Aorta (tissue), 5 donors: ENCODE results near the gene SNTB2. TPM values are rescaled to one million over a fixed set of nuclear protein-coding genes. Genes with fewer than 3 reads are reported as not detected.

Experiments used
- ATAC-seq: fragments of 200-7000 bp; cut with Tn5 transposase; one replicate; pipeline ENCODE4 v1.9.1; 2022; ENCODE audit warnings: moderate library complexity; ENCODE audit not compliant: low FRiP score
- DNase-seq, 2 donors: peaks; one replicate each; pipeline ENCODE4 v3.0.0-alpha.2; 2020
- H3K27ac ChIP-seq, 2 donors: one replicate each; pipeline ENCODE4 v1.5.1; 2013; ENCODE audit warnings: low read length in 2 of 2, mild to moderate bottlenecking in 2 of 2, moderate library complexity in 2 of 2, control low read depth in 1 of 2, inconsistent platforms in 1 of 2, low read depth in 1 of 2
- H3K27me3 ChIP-seq, 2 donors: one replicate each; pipeline ENCODE4 v1.6.1; 2013; ENCODE audit warnings: control low read depth in 1 of 2, low read length in 1 of 2, mild to moderate bottlenecking in 1 of 2, moderate library complexity in 1 of 2; ENCODE audit not compliant: insufficient read depth in 2 of 2, control insufficient read depth in 1 of 2
- H3K36me3 ChIP-seq, 2 donors: one replicate each; pipeline ENCODE4 v1.6.1; 2013; ENCODE audit warnings: control low read depth in 1 of 2, low read length in 1 of 2, mild to moderate bottlenecking in 1 of 2; ENCODE audit not compliant: insufficient read depth in 2 of 2, control insufficient read depth in 1 of 2
- H3K4me1 ChIP-seq, 2 donors: one replicate each; pipeline ENCODE4 v1.6.1; 2013; ENCODE audit warnings: low read length in 2 of 2, control low read depth in 1 of 2, mild to moderate bottlenecking in 1 of 2, moderate library complexity in 1 of 2; ENCODE audit not compliant: insufficient read depth in 2 of 2, control insufficient read depth in 1 of 2
- H3K4me3 ChIP-seq, 2 donors: one replicate each; pipeline ENCODE4 v1.5.1; 2013; ENCODE audit warnings: low read length in 2 of 2, control low read depth in 1 of 2, mild to moderate bottlenecking in 1 of 2
- H3K9me3 ChIP-seq: one replicate; pipeline ENCODE4 v1.6.1; 2013; ENCODE audit warnings: mild to moderate bottlenecking, low read length; ENCODE audit not compliant: control insufficient read depth
- WGBS, 2 donors: extraction: QIAGEN DNeasy Blood & Tissue Kit; methylation state at CpG; one replicate each; pipeline ENCODE4 v1.1.7; 2013; 5-methylcytosine and 5-hydroxymethylcytosine counted together
- intact Hi-C, 2 donors: fragments of 100-400 bp; cut with DNase I; formaldehyde crosslinking; loops; one replicate each; pipeline versions ENCODE4 v1.14.2 to v1.15.0; 2022
- polyA plus RNA-seq, 2 donors: library from polyadenylated mRNA; stranded (reverse); fragments of 200-250 nt; gene quantifications; one replicate each; pipeline ENCODE4 v1.2.3, GENCODE V29; 2013
- total RNA-seq, 2 donors: library from RNA; stranded (reverse); fragmentation: NEBNext Ultra II Directional; extraction: Animal tissue kit (Norgen Biotek cat#: 25700); gene quantifications; one replicate each; pipeline ENCODE4 v1.2.1, GENCODE V29; 2021
- donor health status: healthy with polysubstance abuse.
- donor health status: Bipolar disorder and iron deficiency.
- donor health status: DM: no; HTN: no; CAD: no.
- donor health status: DM: no; HTN: no; CAD: no.
- donor health status: DM: yes; HTN: yes; CAD: no.

SNTB2 gene
- total and polyA plus RNA-seq, 4 donors = 6.1 to 67.1 (median 28.8) TPM

DNA sequence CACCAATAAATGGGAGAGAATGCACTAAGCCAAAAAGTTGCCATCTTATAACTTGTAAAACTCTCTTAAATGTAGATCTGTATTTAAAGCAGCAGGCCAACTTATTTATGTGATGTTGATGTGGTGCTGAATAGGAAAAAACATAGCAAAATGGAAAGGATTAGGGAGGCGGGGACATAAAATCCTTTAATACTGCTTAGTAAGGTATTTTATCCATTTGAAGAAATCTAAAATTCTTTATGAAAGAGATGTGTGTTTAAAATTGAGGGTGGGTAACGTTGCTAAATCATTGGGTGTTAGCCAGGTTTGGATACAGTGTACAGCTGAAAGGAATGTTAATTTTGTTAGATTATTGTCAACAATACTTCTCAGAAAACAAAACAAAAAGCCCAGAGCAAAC, 14.3 kb downstream of the SNTB2 start:
- H3K27me3 ChIP-seq = no peaks in the 10 kb centered on the region
- intact Hi-C loops = no loop called here
- DNase-seq (no peak), ATAC-seq (no peak)
- no peaks in the 10 kb centered on the region for H3K36me3 ChIP-seq
- no peak overlapping the region for H3K27ac ChIP-seq
- H3K4me1 ChIP-seq = no peaks in the 10 kb centered on the region
- H3K9me3 ChIP-seq = no peaks in the 10 kb centered on the region
- 53% methylated on average over 2 of the region's 2 CpGs for WGBS, 2 donors
- H3K4me3 ChIP-seq = no peak overlapping the region

DNA sequence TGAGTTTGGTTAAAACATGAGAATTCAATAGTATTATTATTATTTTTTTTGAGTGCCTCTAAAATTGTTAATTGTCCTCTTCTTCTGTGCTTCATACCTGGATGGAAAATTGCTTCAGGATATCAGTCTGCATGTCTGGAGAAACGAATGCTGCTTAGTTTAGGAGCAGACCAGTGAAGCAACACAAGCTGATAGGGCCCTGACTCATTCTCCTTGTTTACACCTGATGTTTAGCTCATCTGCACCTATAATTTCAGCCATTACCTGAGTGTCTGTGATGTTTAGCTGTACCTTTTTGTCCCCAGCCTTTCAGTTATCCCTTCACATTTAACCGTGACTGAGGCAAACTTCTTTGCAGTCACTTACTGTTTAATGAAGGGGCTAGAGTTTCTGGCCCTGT, 14.8 kb downstream of the SNTB2 start:
- no peaks in the 10 kb centered on the region for H3K27me3 ChIP-seq
- intact Hi-C loops = no loop called here
- H3K36me3 ChIP-seq = no peaks in the 10 kb centered on the region
- no peak overlapping the region for H3K4me3 ChIP-seq
- no peaks in the 10 kb centered on the region for H3K4me1 ChIP-seq
- ATAC-seq (no peak), DNase-seq (no peak)
- WGBS, 2 donors = 20 to 33% methylated on average over 2 of the region's 2 CpGs
- no peak overlapping the region for H3K27ac ChIP-seq
- H3K9me3 ChIP-seq = no peaks in the 10 kb centered on the region

DNA sequence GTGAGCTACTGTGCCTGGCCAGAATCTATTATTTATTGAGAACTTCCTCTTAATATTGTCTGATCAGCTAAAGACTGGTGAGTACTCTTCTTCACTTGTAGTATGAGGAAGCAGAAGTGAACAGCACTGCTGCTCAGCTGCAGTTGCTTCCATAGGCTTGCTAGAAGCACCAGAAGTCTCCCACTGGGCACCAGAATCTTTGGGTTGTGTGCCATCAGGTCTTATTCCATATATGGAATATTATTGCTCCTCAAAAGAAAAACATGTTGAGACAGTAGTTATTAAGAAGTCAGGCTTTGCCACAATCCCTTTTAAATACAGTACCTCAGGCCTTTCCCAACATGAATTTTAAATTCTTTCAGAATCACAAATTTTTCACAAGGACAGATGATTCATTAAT, 17.2 kb downstream of the SNTB2 start:
- intact Hi-C loops = no loop called here
- H3K36me3 ChIP-seq = no peaks in the 10 kb centered on the region
- H3K4me3 ChIP-seq = no peak overlapping the region

DNA sequence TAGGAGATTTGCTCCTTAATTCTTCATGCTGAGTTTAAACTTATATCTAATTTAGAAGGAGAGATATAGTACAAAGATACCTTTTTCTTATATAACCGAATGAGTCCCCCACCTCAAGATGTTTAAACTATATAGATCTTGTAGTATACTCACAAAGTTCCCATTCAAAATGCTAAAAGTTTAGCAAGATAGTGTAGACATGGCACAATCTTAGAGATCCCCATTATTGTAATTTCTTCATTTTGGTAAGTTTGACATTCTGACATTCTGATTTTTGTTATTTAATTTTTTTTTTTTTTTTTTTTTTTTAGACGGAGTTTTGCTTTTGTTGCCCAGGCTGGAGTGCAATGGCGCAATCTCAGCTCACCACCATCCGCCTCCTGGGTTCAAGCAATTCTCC, 22.8 kb downstream of the SNTB2 start:
- H3K9me3 ChIP-seq = no peaks in the 10 kb centered on the region
- 95 to 97% methylated on average over 3 to 4 of the region's 4 CpGs for WGBS, 2 donors
- H3K27ac ChIP-seq = no peak overlapping the region
- ATAC-seq (no peak), DNase-seq (no peak)
- no peak overlapping the region for H3K4me3 ChIP-seq
- intact Hi-C loops = no loop called here
- H3K27me3 ChIP-seq = no peaks in the 10 kb centered on the region
- peaks cover 0 to 1% of the 10 kb centered on the region in 2 donors for H3K4me1 ChIP-seq
- no peaks in the 10 kb centered on the region for H3K36me3 ChIP-seq

More for the DNA sequence above, 17.2 kb downstream of the SNTB2 start:
- ATAC-seq (no peak), DNase-seq (no peak)
- Histone ChIP-seq H3K4me1 (no peaks in the 10 kb centered on the region), H3K27me3 (no peaks in the 10 kb centered on the region), H3K27ac (no peak overlapping the region), H3K9me3 (no peaks in the 10 kb centered on the region)

DNA sequence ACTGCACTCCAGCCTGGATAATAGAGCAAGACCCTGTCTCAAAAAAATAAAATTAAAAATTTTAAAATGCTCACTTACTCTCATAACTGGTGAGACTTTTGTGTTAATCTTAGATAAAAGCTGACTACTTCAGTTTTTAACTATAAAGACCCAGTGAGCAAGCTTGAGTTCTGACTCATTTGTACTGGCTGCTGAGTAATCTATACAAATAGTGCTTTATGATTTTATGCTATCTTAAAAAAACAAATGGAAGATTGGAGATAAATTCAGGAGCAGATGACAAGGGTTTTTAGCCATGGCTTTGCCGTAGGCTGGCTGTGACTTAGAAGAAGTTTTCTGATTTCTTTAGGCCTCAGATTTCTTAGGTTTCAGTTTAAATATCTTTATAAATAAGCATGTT, 30.5 kb downstream of the SNTB2 start:
- Histone ChIP-seq H3K4me3 (no peak overlapping the region), H3K9me3 (no peaks in the 10 kb centered on the region), H3K27ac (no peak overlapping the region), H3K4me1 (no peaks in the 10 kb centered on the region), H3K36me3 (no peaks in the 10 kb centered on the region), H3K27me3 (no peaks in the 10 kb centered on the region)
- DNase-seq (no peak), ATAC-seq (no peak)
- intact Hi-C loops = no loop called here
- WGBS, 2 donors = 10 to 29% methylated on average over 1 of the region's 1 CpG

DNA sequence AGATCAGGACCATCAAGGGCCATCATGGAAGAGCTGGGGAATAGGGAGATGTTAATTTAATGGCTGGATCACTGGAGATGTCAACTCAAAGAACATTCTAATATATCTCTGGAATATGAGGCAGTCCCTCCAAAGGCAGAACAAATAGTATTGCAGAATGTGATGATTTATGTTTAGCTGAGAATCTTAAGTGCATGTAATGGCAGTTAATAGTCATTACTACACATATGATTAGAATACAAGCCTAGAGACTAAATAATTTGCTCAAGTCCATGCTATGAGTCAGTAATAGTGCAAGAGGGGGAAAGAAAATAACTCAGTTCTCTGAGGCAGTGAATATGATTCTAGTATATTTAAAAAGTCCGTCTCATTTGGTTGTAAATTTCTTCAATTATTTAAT, 32.3 kb downstream of the SNTB2 start:
- Histone ChIP-seq H3K9me3 (no peaks in the 10 kb centered on the region), H3K27ac (no peak overlapping the region), H3K36me3 (no peaks in the 10 kb centered on the region), H3K27me3 (no peaks in the 10 kb centered on the region), H3K4me3 (no peak overlapping the region), H3K4me1 (no peaks in the 10 kb centered on the region)
- intact Hi-C loops = no loop called here
- DNase-seq (no peak), ATAC-seq (no peak)
- 97 to 100% methylated on average over 1 of the region's 1 CpG for whole genome bisulfite sequencing, 2 donors

DNA sequence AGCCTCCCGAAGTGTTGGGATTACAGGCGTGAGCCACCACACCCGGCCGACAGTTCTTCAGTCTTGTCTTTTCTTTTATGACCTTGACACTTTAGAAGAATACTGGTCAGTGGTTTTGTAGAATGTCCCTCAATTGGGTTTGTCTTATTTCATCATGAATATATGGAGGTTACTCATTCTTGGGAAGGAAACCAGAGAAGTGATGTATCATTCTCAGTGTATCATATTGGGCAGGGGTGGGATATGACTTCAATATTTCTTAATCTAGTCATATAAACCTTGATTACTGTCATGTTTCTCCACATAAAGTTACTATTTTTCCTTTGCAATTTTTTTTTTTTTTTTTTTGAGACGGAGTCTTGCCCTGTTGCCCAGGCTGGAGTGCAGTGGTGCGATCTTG, 36.9 kb downstream of the SNTB2 start:
- 97 to 99% methylated on average over 6 of the region's 6 CpGs for WGBS, 2 donors
- intact Hi-C loops = no loop called here
- ATAC-seq = no peak
- Histone ChIP-seq H3K27me3 (no peaks in the 10 kb centered on the region), H3K9me3 (no peaks in the 10 kb centered on the region), H3K4me3 (no peak overlapping the region), H3K27ac (no peak overlapping the region), H3K36me3 (no peaks in the 10 kb centered on the region), H3K4me1 (no peaks in the 10 kb centered on the region)
- no peak for DNase-seq

DNA sequence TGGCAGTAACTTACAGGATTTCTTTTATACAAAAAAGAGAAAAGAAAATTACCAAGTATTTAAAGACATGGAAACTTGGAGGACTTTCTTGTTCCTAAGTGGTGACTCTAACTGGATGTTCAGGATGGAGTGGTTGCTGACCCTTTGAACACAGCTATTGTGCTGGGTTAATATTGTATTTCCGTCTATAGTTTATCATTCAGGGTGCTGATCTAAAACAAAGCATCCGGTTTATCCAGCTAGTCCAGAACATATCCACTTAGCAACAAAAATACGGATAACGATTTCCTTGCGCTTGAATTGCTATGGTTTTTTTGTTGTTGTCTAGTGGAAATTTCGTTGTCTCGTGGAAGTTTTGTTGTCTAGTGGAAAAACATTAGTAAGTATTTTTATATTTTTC, 38.2 kb downstream of the SNTB2 start:
- DNase-seq (no peak), ATAC-seq (no peak)
- H3K4me3 ChIP-seq = no peak overlapping the region
- WGBS, 2 donors = 91 to 93% methylated on average over 7 of the region's 7 CpGs
- H3K4me1 ChIP-seq = no peaks in the 10 kb centered on the region
- intact Hi-C loops = no loop called here
- H3K27me3 ChIP-seq = no peaks in the 10 kb centered on the region
- no peak overlapping the region for H3K27ac ChIP-seq
- no peaks in the 10 kb centered on the region for H3K9me3 ChIP-seq
- H3K36me3 ChIP-seq = no peaks in the 10 kb centered on the region

DNA sequence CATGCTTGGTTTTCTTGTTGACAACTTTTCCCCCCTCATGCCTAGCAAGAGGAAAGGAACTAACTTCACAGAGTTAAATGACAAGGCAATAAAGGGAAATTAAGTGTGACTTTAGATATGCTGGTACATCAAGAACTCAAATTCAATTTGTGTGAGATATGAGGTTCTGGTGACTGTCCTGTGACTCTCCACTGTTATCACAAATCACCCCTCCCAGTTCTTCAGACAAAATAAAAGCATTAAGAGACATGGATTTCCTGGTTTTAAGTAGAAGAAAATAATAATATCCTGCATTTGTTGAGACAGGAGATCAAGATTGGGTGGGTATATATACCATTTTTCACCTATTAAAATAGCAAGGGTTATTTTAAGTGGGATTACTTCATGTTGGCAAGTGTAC, 46.2 kb downstream of the SNTB2 start:
- no peak overlapping the region for H3K27ac ChIP-seq
- ATAC-seq (no peak), DNase-seq (no peak)
- no peaks in the 10 kb centered on the region for H3K9me3 ChIP-seq
- H3K36me3 ChIP-seq = no peaks in the 10 kb centered on the region
- intact Hi-C loops = no loop called here
- peaks cover 0 to 5% of the 10 kb centered on the region in 2 donors for H3K4me1 ChIP-seq
- no peaks in the 10 kb centered on the region for H3K27me3 ChIP-seq
- no peak overlapping the region for H3K4me3 ChIP-seq
